ENCODE data around the gene NLN. TPM values are rescaled to one million over a fixed set of nuclear protein-coding genes. Genes with fewer than 3 reads are reported as not detected.

The NLN gene
- total RNA-seq, 2 experiments from 2014 or later, result 38.4 to 42.5 TPM

DNA sequence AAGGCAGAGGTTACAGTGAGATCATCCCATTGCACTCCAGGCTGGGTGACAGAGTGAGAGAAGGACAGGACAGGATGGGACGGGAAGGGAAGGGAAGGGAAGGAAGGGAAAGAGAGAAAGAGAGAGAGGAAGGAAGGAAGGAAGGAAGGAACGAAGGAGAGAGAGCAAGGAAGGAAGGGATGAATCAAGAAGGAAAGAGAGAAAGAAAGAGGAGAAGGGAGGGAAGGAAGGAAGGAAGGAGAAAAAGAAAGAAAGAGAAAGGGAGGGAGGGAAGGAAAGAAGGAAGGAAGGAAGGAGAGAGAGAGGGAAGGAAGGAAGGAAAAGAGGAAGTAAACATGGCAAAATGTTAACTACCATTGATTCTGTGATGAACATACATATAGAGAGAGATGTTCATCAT, 28.9 kb upstream of the NLN start:
- DNase-seq (no peak), ATAC-seq (no peak)
- Mint-ChIP-seq H3K9me3 (no peaks in the 10 kb centered on the region), H3K27me3 (no peaks in the 10 kb centered on the region), H3K4me3 (no peak overlapping the region), H3K36me3 (ENCODE audit: low read depth) (peaks cover 10% of the 10 kb centered on the region), H3K4me1 (ENCODE audit: low read depth) (peaks cover under 1% of the 10 kb centered on the region), H3K27ac (no peak overlapping the region)
- intact Hi-C loops (cut with micrococcal nuclease), result no loop called here
- POLR2A ChIA-PET, result no interaction called here
- CTCF ChIA-PET, result no interaction called here
- TF ChIP-seq, protein P1, sequence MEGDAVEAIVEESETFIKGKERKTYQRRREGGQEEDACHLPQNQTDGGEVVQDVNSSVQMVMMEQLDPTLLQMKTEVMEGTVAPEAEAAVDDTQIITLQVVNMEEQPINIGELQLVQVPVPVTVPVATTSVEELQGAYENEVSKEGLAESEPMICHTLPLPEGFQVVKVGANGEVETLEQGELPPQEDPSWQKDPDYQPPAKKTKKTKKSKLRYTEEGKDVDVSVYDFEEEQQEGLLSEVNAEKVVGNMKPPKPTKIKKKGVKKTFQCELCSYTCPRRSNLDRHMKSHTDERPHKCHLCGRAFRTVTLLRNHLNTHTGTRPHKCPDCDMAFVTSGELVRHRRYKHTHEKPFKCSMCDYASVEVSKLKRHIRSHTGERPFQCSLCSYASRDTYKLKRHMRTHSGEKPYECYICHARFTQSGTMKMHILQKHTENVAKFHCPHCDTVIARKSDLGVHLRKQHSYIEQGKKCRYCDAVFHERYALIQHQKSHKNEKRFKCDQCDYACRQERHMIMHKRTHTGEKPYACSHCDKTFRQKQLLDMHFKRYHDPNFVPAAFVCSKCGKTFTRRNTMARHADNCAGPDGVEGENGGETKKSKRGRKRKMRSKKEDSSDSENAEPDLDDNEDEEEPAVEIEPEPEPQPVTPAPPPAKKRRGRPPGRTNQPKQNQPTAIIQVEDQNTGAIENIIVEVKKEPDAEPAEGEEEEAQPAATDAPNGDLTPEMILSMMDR (IDR thresholded peaks at IDR 0.05), result no peak

DNA sequence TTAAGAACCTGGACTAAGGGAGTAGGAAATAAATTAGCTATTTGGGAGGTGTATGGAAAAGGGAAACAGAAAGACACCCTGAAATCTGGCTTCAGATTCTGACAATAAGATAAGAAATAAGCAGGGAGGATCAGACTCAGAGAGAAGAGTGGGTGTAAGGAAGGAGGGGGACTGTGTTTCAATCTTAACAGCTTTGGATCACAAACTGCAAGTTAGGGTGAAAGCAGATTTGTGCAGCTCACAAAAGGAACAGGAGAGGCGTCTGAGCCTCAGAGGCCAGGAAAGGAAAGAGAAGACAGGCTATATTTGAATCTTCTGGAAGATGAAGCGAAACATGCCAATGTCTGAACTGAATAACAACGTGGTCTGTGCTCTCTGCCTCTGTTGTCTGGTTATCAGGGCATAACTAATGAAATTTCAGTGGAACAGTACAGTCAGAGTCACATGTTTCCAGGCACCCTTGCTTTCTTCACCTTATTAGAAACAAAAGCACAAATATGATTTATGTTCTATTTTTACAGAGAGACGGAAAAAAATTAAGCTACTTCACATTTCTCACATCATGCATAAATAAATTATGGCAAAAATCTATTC, 26.7 kb upstream of the NLN start:
- CTCF ChIA-PET, result no interaction called here

DNA sequence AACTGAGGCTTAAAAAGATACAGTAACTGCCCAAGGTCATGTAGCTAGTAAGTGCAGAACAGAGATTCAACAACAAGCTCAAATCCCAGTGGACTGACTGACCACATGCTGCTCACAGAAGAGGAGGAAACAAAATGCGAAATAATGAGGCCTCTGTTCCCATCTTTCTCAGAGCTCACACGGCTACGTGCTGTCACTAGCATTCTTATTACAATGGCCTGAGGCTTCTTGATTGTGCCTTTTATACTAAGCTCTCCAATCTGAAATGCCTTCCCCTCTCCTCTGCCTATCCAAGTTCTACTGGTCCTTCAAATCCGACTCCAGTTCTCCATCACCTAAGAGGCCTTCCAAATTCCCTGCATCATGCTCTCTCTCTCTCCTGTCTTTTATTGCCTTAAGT, 26.1 kb upstream of the NLN start:
- Mint-ChIP-seq H3K4me1 (ENCODE audit: low read depth) (peaks cover 4% of the 10 kb centered on the region), H3K27ac (no peak overlapping the region), H3K4me3 (no peak overlapping the region), H3K27me3 (no peaks in the 10 kb centered on the region), H3K9me3 (no peaks in the 10 kb centered on the region), H3K36me3 (ENCODE audit: low read depth) (peaks cover 17% of the 10 kb centered on the region)
- ATAC-seq (no peak), DNase-seq (no peak)
- ChIA-PET CTCF (no interaction called here), POLR2A (no interaction called here)
- TF ChIP-seq, protein P1 (IDR thresholded peaks at IDR 0.05), result no peak
- intact Hi-C loops (cut with micrococcal nuclease), result no loop called here

More for the DNA sequence above, 26.7 kb upstream of the NLN start:
- no peak for DNase-seq
- TF ChIP-seq, protein P1 (IDR thresholded peaks at IDR 0.05), result no peak
- Mint-ChIP-seq H3K9me3 (no peaks in the 10 kb centered on the region), H3K4me1 (ENCODE audit: low read depth) (peaks cover 4% of the 10 kb centered on the region), H3K4me3 (no peak overlapping the region), H3K27me3 (no peaks in the 10 kb centered on the region), H3K27ac (no peak overlapping the region), H3K36me3 (ENCODE audit: low read depth) (peaks cover 21% of the 10 kb centered on the region)
- POLR2A ChIA-PET, result no interaction called here
- intact Hi-C loops (cut with micrococcal nuclease), result no loop called here
- no peak for ATAC-seq

DNA sequence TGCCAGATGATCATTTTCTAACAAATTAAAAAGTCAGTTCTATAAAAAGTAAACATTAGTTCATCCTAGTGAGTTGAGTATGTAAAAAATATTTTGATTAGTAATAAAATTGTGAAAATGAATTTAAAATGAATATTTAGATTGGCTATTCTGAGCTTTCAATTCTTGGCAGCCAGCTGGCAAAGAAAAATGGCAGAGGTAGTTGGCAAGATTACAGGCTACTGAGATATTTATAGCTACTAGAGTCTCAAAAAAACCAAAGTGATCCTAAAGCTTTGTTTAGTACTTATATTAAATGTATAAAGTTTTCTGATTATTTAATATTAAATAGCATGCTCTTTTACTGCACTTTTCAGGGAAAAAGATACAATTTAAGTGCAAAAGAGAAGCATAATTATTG, 25.1 kb upstream of the NLN start:
- DNase-seq (no peak), ATAC-seq (no peak)
- POLR2A ChIA-PET, result no interaction called here
- Mint-ChIP-seq H3K36me3 (ENCODE audit: low read depth) (peaks cover 14% of the 10 kb centered on the region), H3K4me1 (ENCODE audit: low read depth) (peaks cover 4% of the 10 kb centered on the region), H3K9me3 (no peaks in the 10 kb centered on the region), H3K27me3 (no peaks in the 10 kb centered on the region), H3K27ac (no peak overlapping the region), H3K4me3 (no peak overlapping the region)
- CTCF ChIA-PET, result no interaction called here
- intact Hi-C loops (cut with micrococcal nuclease), result no loop called here
- TF ChIP-seq, protein P1 (IDR thresholded peaks at IDR 0.05), result no peak

DNA sequence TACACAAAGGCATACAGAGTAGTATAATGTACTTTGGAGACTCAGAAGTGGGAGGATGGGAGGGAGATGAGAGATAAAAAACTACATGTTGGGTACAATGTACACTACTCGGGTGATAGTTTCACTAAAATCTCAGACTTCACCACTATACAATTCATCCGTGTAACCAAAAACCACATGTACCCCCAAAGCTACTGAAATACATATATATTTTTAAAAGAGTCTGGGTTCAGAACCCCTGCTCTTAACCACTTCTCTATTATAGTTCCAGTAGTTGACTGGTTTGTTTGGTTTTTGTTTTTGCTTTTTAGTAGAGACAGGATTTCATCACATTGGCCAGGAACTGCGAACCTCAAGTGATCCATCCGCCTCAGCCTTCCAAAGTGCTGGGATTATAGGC, 22.7 kb upstream of the NLN start:
- TF ChIP-seq, protein P1 (IDR thresholded peaks at IDR 0.05), result no peak
- Mint-ChIP-seq H3K27ac (no peak overlapping the region), H3K27me3 (no peaks in the 10 kb centered on the region), H3K9me3 (no peaks in the 10 kb centered on the region), H3K4me3 (no peak overlapping the region), H3K4me1 (ENCODE audit: low read depth) (peaks cover 4% of the 10 kb centered on the region), H3K36me3 (ENCODE audit: low read depth) (peaks cover 17% of the 10 kb centered on the region)
- no peak for ATAC-seq
- CTCF ChIA-PET, result no interaction called here
- POLR2A ChIA-PET, result no interaction called here
- intact Hi-C loops (cut with micrococcal nuclease), result no loop called here
- DNase-seq, result no peak

Measured in activated CD8-positive, alpha-beta T cell treated with anti-CD3 and anti-CD28 coated beads for 36 hours (primary cell).